Activated CD4-positive, alpha-beta memory T cell treated with anti-CD3 and anti-CD28 coated beads, Interleukin-2, amount 10 ng/mL, durations not matched to agents 7 days and 5 days (primary cell): ENCODE results near the gene KCNQ5. TPM values are rescaled to one million over a fixed set of nuclear protein-coding genes. Genes with fewer than 3 reads are reported as not detected.
"Not testable (repeated sequence)": the region's sequence is repeated elsewhere in the genome, so short reads cannot be mapped to it uniquely, and the experiment has no call there.

Source experiments
- CTCF ChIA-PET: fragments of 350-600 bp; sonication (Branson Sonifier 250); formaldehyde crosslinking; loops from one replicate; lab custom pipeline; 2021; ENCODE audit warnings: antibody characterized with exemption, inconsistent platforms; lab: Charles Lee
- POLR2A ChIA-PET: fragments of 350-600 bp; sonication (Branson Sonifier 250); formaldehyde crosslinking; loops from one replicate; lab custom pipeline; 2021; ENCODE audit warnings: antibody characterized with exemption; lab: Charles Lee
- DNase-seq: peaks from one replicate; pipeline ENCODE4 v3.0.0-alpha.2; 2020
- H3K27ac Mint-ChIP-seq: one replicate; pipeline ENCODE4 v1.8.0; 2021; ENCODE audit warnings: mild to moderate bottlenecking, mixed read lengths
- H3K27me3 Mint-ChIP-seq: one replicate; pipeline ENCODE4 v1.8.0; 2021; ENCODE audit warnings: mixed read lengths
- H3K36me3 Mint-ChIP-seq: one replicate; pipeline ENCODE4 v1.8.0; 2021; ENCODE audit warnings: low read depth, mixed read lengths
- H3K4me1 Mint-ChIP-seq: one replicate; pipeline ENCODE4 v1.8.0; 2021; ENCODE audit warnings: mixed read lengths
- H3K4me3 Mint-ChIP-seq: one replicate; pipeline ENCODE4 v1.8.0; 2021; ENCODE audit warnings: mild to moderate bottlenecking, mixed read lengths
- H3K9me3 Mint-ChIP-seq: one replicate; pipeline ENCODE4 v1.8.0; 2021; ENCODE audit warnings: mixed read lengths
- total RNA-seq, 2 experiments: library from RNA; stranded (reverse); gene quantifications; one replicate each; pipeline ENCODE4 v1.2.3, GENCODE V29; 2021

The KCNQ5 gene
- total RNA-seq, 2 experiments from 2014 or later, result 4.3 to 4.7 TPM

- CTCF ChIA-PET, result interaction anchor here (0.9 kb wide), 1 partner anchor 19 kb away, joined by 3 read pairs; no protein-coding TSS in a partner anchor
- H3K4me1 Mint-ChIP-seq, result no peaks in the 10 kb centered on the region
- no peak for DNase-seq
- no peak overlapping the region for H3K27ac Mint-ChIP-seq
- H3K4me3 Mint-ChIP-seq, result no peak overlapping the region
- no peaks in the 10 kb centered on the region for H3K9me3 Mint-ChIP-seq
- POLR2A ChIA-PET, result no interaction called here
- no peaks in the 10 kb centered on the region for H3K27me3 Mint-ChIP-seq
- no peaks in the 10 kb centered on the region for H3K36me3 Mint-ChIP-seq
Observed at GRCh38 chr6:72956272-72956671, 334.4 kb downstream of the KCNQ5 start.

- DNase-seq, result no peak
- Mint-ChIP-seq H3K4me1 (no peaks in the 10 kb centered on the region), H3K27ac (no peak overlapping the region), H3K27me3 (no peaks in the 10 kb centered on the region), H3K9me3 (no peaks in the 10 kb centered on the region), H3K36me3 (no peaks in the 10 kb centered on the region), H3K4me3 (no peak overlapping the region)
- POLR2A ChIA-PET, result no interaction called here
- CTCF ChIA-PET, result no interaction called here
Observed at GRCh38 chr6:72959821-72960220, 338.0 kb downstream of the KCNQ5 start.

GRCh38 chr6:72963946-72964345 lies 342.1 kb downstream of the KCNQ5 start:
- Mint-ChIP-seq H3K27me3 (no peaks in the 10 kb centered on the region), H3K4me3 (no peak overlapping the region), H3K9me3 (no peaks in the 10 kb centered on the region), H3K36me3 (no peaks in the 10 kb centered on the region), H3K4me1 (no peaks in the 10 kb centered on the region), H3K27ac (no peak overlapping the region)
- ChIA-PET CTCF (no interaction called here), POLR2A (no interaction called here)
- no peak for DNase-seq

- Mint-ChIP-seq H3K4me1 (no peaks in the 10 kb centered on the region), H3K4me3 (no peak overlapping the region), H3K9me3 (no peaks in the 10 kb centered on the region), H3K27me3 (no peaks in the 10 kb centered on the region), H3K36me3 (no peaks in the 10 kb centered on the region), H3K27ac (no peak overlapping the region)
- POLR2A ChIA-PET, result no interaction called here
- DNase-seq, result no peak
- CTCF ChIA-PET, result no interaction called here
Observed at GRCh38 chr6:72966628-72967280, 344.9 kb downstream of the KCNQ5 start.

- Mint-ChIP-seq H3K9me3 (no peaks in the 10 kb centered on the region), H3K36me3 (no peaks in the 10 kb centered on the region), H3K27me3 (no peaks in the 10 kb centered on the region), H3K4me3 (no peak overlapping the region), H3K4me1 (no peaks in the 10 kb centered on the region), H3K27ac (no peak overlapping the region)
- CTCF ChIA-PET, result no interaction called here
- POLR2A ChIA-PET, result no interaction called here
- DNase-seq, result no peak
Observed at GRCh38 chr6:72967329-72967728, 345.5 kb downstream of the KCNQ5 start.

GRCh38 chr6:72968704-72969103 lies 346.8 kb downstream of the KCNQ5 start:
- no peak for DNase-seq
- no peaks in the 10 kb centered on the region for H3K36me3 Mint-ChIP-seq
- H3K27ac Mint-ChIP-seq, result no peak overlapping the region
- no peaks in the 10 kb centered on the region for H3K27me3 Mint-ChIP-seq
- no peaks in the 10 kb centered on the region for H3K9me3 Mint-ChIP-seq
- no peaks in the 10 kb centered on the region for H3K4me1 Mint-ChIP-seq
- CTCF ChIA-PET, result no interaction called here
- POLR2A ChIA-PET, result no interaction called here
- no peak overlapping the region for H3K4me3 Mint-ChIP-seq

- H3K27ac Mint-ChIP-seq, result no peak overlapping the region
- ChIA-PET CTCF (no interaction called here), POLR2A (no interaction called here)
Observed at GRCh38 chr6:72969666-72970065, 347.8 kb downstream of the KCNQ5 start.

GRCh38 chr6:72972579-72972978 lies 350.7 kb downstream of the KCNQ5 start:
- H3K27me3 Mint-ChIP-seq, result no peaks in the 10 kb centered on the region
- H3K4me1 Mint-ChIP-seq, result peaks cover 5% of the 10 kb centered on the region
- H3K27ac Mint-ChIP-seq, result no peak overlapping the region
- CTCF ChIA-PET, result no interaction called here
- H3K4me3 Mint-ChIP-seq, result no peak overlapping the region
- H3K36me3 Mint-ChIP-seq, result no peaks in the 10 kb centered on the region
- no peaks in the 10 kb centered on the region for H3K9me3 Mint-ChIP-seq
- POLR2A ChIA-PET, result no interaction called here
- no peak for DNase-seq

More at GRCh38 chr6:72969666-72970065, 347.8 kb downstream of the KCNQ5 start:
- Mint-ChIP-seq H3K27me3 (no peaks in the 10 kb centered on the region), H3K4me3 (no peak overlapping the region), H3K4me1 (no peaks in the 10 kb centered on the region), H3K9me3 (no peaks in the 10 kb centered on the region), H3K36me3 (no peaks in the 10 kb centered on the region)
- DNase-seq, result no peak

GRCh38 chr6:72974276-72974675 lies 352.4 kb downstream of the KCNQ5 start:
- POLR2A ChIA-PET, result no interaction called here
- H3K36me3 Mint-ChIP-seq, result peaks cover 2% of the 10 kb centered on the region
- no peak overlapping the region for H3K27ac Mint-ChIP-seq
- H3K9me3 Mint-ChIP-seq, result no peaks in the 10 kb centered on the region
- no peaks in the 10 kb centered on the region for H3K27me3 Mint-ChIP-seq
- no peak overlapping the region for H3K4me3 Mint-ChIP-seq
- CTCF ChIA-PET, result no interaction called here
- no peak for DNase-seq
- peaks cover 6% of the 10 kb centered on the region for H3K4me1 Mint-ChIP-seq

GRCh38 chr6:72975352-72975752 lies 353.5 kb downstream of the KCNQ5 start:
- H3K27ac Mint-ChIP-seq, result no peak overlapping the region
- no peaks in the 10 kb centered on the region for H3K27me3 Mint-ChIP-seq
- no peak for DNase-seq
- POLR2A ChIA-PET, result no interaction called here
- H3K36me3 Mint-ChIP-seq, result peaks cover 3% of the 10 kb centered on the region
- H3K4me3 Mint-ChIP-seq, result no peak overlapping the region
- peaks cover 3% of the 10 kb centered on the region for H3K9me3 Mint-ChIP-seq
- CTCF ChIA-PET, result interaction anchor here (1.6 kb wide), 1 partner anchor 19 kb away, joined by 3 read pairs; no protein-coding TSS in a partner anchor
- peaks cover 6% of the 10 kb centered on the region for H3K4me1 Mint-ChIP-seq

- Mint-ChIP-seq H3K27me3 (no peaks in the 10 kb centered on the region), H3K9me3 (peaks cover 3% of the 10 kb centered on the region), H3K36me3 (peaks cover 3% of the 10 kb centered on the region), H3K27ac (no peak overlapping the region), H3K4me3 (no peak overlapping the region), H3K4me1 (peaks cover 6% of the 10 kb centered on the region)
- ChIA-PET POLR2A (no interaction called here), CTCF (interaction anchor here (1.6 kb wide), 1 partner anchor 20 kb away, joined by 3 read pairs; no protein-coding TSS in a partner anchor)
- DNase-seq, result no peak
Observed at GRCh38 chr6:72976484-72976883, 354.6 kb downstream of the KCNQ5 start.

- no peak overlapping the region for H3K4me3 Mint-ChIP-seq
- no peak for DNase-seq
- peaks cover 3% of the 10 kb centered on the region for H3K36me3 Mint-ChIP-seq
- H3K27ac Mint-ChIP-seq, result no peak overlapping the region
- peaks cover 3% of the 10 kb centered on the region for H3K9me3 Mint-ChIP-seq
- POLR2A ChIA-PET, result no interaction called here
- CTCF ChIA-PET, result no interaction called here
- no peaks in the 10 kb centered on the region for H3K27me3 Mint-ChIP-seq
- H3K4me1 Mint-ChIP-seq, result peaks cover 6% of the 10 kb centered on the region
Observed at GRCh38 chr6:72977114-72977513, 355.2 kb downstream of the KCNQ5 start.

GRCh38 chr6:72978808-72979207 lies 356.9 kb downstream of the KCNQ5 start:
- H3K4me3 Mint-ChIP-seq, H3K36me3 Mint-ChIP-seq, H3K9me3 Mint-ChIP-seq, H3K4me1 Mint-ChIP-seq, POLR2A ChIA-PET, H3K27ac Mint-ChIP-seq, DNase-seq, H3K27me3 Mint-ChIP-seq, CTCF ChIA-PET: not testable (repeated sequence)

GRCh38 chr6:72984189-72984831 lies 362.4 kb downstream of the KCNQ5 start:
- H3K4me1 Mint-ChIP-seq, H3K4me3 Mint-ChIP-seq, H3K36me3 Mint-ChIP-seq, H3K27ac Mint-ChIP-seq, H3K27me3 Mint-ChIP-seq, POLR2A ChIA-PET, DNase-seq, CTCF ChIA-PET: not testable (repeated sequence)
- peaks cover 17% of the 10 kb centered on the region for H3K9me3 Mint-ChIP-seq
